DMS 273 (cell line): ENCODE data around the gene DZIP1.
A peak's percentile ranks its signal among the peaks of the same experiment; 100 is the strongest.
"Not testable (repeated sequence)": the region's sequence is repeated elsewhere in the genome, so short reads cannot be mapped to it uniquely, and the experiment has no call there.

Experiments used
- DNase-seq: peaks from one replicate; lab custom pipeline; 2025; ENCODE audit not compliant: unreplicated experiment; lab: John Stamatoyannopoulos, UW

DZIP1 gene, protein sequence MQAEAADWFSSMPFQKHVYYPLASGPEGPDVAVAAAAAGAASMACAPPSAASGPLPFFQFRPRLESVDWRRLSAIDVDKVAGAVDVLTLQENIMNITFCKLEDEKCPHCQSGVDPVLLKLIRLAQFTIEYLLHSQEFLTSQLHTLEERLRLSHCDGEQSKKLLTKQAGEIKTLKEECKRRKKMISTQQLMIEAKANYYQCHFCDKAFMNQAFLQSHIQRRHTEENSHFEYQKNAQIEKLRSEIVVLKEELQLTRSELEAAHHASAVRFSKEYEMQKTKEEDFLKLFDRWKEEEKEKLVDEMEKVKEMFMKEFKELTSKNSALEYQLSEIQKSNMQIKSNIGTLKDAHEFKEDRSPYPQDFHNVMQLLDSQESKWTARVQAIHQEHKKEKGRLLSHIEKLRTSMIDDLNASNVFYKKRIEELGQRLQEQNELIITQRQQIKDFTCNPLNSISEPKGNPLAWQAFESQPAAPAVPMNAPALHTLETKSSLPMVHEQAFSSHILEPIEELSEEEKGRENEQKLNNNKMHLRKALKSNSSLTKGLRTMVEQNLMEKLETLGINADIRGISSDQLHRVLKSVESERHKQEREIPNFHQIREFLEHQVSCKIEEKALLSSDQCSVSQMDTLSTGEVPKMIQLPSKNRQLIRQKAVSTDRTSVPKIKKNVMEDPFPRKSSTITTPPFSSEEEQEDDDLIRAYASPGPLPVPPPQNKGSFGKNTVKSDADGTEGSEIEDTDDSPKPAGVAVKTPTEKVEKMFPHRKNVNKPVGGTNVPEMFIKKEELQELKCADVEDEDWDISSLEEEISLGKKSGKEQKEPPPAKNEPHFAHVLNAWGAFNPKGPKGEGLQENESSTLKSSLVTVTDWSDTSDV

DNA sequence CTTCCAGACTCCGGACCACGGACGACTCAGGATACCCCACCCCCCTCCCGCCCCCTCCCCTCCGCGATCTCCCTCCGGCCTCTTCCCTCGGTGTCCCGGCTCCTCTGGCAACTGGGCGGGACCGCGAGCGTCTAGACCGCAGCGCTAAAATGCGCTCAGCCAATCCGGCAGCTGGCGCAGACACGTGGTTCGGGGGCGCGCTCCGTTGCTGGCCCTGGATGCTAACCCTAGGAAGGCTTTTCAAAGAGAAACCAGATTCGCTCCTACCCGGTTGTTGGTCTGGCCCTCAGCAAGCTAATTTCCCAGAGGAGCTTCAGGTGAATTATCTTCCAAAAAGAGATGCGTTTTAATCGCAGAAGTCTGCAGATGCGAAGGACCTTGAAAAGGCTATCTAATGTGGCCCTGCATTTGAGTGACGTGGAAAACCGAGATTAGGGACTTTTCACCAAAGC, at the start of gene DZIP1:
Gene DZIP1, minus strand, starts transcription at position 106 of the 452 bp plus-strand sequence. CDS start 2,677 bp downstream, outside the sequence.
- DNase-seq: peak; percentile 94

DNA sequence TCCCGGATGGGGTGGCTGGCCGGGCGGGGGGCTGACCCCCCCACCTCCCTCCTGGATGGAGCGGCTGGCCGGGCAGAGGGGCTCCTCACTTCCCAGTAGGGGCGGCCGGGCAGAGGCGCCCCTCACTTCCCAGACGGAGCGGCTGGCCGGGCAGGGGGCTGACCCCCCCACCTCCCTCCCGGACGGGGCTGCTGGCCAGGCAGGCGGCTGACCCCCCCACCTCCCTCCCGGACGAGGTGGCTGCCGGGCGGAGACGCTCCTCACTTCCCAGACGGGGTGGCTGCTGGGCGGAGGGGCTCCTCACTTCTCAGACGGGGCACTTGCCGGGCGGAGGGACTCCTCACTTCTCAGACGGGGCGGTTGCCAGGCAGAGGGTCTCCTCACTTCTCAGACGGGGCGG, 46.5 kb upstream of the DZIP1 start:
- DNase-seq: not testable (repeated sequence)

DNA sequence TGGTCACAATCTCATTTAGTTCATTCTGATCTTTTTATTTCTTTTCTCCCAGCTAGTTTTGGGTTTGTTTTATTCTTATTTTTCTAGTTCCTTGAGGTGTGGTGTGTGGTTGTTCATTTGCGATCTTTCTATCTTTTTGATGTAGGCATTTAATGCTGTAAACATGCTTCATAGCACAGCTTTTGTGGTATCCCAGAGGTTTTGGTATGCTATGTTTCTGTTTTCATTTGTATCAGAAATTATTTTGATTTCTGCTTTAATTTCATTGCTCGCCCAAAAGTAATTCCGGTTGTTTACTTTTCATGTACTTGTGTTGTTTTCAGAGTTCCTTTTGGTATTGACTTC, 45.0 kb upstream of the DZIP1 start:
- DNase-seq: no peak

DNA sequence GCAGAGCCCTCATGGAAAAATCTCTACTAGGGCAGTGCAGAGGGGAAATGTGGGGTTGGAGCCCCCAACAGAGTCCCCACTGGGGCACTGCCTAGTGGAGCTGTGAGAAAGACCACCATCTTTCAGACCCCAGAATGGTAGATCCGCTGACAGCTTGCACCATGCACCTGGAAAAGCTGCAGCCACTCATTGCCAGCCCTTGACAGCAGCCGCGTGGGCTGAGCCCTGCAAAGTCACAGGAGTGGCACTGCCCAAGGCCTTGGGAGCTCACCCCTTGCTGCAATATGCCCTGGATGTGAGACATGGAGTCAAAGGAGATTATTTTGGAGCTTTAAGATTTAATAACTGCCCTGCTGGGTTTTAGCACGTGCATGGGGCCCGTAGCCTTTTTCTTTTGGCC, 40.5 kb upstream of the DZIP1 start:
- not testable (repeated sequence) for DNase-seq

DNA sequence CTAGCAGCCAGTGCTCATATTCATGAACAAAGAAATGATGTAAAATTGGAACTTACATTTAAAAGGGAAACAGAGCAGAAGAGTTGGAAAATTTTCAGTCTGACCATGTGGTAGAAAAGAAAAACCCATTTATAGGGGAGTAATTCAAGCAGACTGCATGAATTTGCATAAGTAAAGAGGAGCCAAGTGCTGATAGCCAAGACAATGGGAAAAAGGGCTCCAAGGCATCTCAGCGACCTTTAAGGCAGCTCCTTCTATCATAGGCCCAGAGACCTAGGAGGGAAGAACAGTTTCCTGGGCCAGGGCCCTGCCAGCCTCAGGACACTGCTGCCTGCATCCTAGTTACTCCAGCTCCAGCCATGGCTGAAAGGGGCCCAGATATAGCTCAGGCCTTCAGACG, 39.9 kb upstream of the DZIP1 start:
- no peak for DNase-seq

DNA sequence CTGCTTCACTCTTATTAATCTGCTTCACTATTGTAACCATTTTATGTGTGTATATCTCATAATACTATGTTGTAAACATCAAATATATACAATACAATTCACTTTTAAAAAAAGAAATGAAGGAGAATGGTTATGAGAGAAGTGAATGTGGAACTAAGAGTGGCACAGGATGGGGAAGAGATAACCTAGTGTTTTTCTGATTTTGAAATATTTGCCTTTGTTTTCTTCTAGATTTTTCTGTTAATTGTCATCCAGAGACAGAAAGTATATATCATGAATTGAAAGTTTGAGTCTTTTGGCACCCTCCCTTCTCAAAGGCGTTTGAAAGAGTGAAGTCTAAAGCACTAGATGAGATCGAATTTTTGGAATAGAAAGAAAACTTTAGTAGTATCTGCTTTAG, 35.2 kb upstream of the DZIP1 start:
- DNase-seq: no peak

DNA sequence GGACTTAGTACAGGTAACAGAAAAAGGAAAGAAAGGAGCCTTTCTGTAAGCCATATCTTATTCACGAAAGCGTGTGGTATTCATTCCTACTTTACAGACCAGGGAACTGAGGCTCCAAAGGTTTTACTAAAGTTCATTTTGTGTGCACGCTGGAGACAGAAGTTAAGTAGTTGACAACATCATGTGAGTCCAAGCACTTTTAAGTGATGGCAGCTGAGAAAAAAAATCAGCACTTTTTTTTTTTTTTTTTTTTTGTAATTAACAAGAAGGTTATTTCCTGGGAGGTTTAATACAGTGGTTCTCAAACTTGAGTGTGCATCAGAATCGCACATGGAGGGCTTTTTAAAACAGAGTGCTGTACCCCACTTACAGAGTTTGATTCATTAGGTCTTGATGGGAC, 34.5 kb upstream of the DZIP1 start:
- no peak for DNase-seq

DNA sequence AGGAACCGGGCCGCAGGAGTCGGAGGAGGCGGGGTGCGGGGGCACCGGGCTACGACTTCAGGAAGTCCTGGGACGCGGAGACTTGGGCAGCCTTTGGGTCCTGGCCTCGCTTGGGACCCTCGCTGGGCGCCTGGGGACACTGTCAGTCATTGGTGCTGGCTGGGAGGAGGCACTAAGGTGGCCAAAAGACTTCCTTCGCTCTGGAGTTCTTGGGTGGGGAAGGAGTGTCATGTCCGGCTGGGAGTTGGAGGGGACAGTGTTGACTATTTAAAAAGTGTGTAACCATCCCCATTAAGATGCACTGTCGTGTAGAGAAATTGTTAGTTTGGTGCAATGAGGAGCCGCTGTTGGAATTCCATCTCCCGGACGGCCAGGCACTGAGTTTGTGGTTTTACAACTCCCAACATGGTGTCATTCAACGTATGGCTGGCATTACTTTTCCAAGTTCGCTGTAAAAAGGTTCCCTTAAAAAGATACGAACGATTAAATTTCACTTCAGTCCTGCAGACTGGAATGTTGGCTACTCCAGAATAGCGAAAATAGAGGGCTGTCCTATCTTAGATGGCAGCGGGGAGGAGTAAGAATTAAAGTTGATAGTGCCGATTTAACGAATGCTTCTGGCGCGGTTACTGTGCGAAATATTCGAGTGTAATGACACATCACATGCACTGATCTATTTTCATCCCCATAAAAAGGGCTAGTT, 33.2 kb upstream of the DZIP1 start:
- peak; percentile 65 for DNase-seq

DNA sequence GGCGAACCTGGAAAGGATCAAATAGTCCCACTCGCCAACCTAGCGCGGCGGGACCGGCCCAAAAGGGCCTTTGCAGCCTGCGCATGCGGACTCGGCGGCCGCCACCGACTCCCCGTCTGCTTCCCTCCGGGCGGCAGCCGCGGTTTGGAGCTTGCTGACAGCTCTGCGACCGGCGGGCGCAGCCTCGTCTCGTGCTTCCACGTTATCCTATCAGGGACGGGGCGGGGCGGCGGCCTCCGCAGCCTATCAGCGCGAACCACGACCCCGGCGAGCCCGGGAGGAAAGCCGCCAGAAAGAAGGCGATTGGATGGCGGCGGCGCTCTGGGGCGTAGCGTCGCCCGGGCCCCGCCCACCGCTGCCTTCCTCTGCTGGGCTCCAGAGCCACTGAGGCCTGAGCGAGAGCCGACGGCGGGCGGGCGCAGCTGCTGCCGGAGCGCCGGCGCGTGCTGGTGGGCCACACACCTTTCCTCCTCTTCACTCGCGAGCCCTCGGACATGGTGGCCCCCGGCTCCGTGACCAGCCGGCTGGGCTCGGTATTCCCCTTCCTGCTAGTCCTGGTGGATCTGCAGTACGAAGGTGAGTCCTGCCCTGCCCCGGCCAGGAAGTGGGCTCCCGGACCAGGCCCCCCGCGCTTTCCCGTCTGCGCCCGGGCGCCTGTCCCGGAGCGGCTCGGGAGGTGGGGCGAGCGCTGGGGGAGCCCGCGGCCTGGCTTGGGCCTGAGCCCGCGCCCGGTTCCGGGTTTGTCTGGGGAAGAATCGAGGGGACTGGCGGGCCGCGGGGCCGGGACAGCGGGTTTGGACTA, 32.5 kb upstream of the DZIP1 start, which contains the start of gene DNAJC3:
Gene DNAJC3, plus strand, starts transcription at position 378 of the 802 bp plus-strand sequence. Its CDS starts 117 bp downstream, at position 495.
- peak; percentile 98 for DNase-seq

DNA sequence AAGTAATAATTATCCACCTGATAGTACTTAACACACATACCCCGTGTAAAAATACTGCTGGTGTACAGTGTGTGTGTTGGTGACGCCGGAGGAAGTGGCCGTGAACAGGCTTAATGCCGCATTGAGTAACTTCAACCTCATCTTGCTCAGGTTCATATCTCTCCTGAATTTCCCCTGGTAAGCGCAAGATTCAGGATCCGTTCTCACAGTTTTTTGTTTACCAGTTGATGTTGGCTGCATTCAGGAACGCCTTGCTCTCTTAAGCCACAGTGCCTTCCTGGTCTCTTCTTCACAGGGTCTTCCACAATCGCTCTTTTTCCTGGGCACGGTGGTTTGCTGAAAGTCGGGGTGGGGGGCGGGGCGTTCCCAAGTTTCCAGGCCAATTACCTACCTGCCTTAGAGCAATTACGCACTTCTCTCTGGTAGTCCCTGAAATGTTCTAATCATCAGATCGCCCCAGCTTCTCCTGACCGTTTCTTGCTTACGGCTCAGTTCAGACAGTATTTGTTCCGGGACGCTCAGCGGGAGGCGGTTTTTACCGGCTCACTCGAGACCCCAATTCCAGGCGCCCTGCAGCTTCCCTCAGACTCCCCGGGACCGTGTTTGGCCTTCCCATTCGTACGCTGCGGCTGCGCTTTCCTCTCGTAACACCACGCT, 31.7 kb upstream of the DZIP1 start:
- peak; percentile 66 for DNase-seq

DNA sequence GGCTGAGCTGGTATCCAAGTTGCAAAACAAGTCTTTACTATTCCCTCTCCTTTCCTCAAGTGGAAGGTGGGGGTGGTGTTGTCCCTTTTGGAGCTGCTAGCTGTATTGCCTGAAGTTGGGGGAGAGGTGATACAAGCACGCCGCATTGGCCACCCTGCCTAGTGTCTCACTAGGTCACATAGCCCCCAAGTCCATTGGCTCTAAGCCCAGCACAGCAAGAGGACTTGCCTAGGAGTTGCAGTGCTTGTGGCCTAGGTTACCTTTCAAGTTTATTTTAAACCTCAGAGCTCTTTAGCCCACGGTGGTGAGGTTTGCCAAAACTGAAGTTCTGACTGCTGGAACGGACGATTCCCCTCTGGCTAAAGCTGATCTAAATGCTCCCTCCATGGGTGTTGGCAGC, 27.1 kb upstream of the DZIP1 start:
- DNase-seq: no peak

DNA sequence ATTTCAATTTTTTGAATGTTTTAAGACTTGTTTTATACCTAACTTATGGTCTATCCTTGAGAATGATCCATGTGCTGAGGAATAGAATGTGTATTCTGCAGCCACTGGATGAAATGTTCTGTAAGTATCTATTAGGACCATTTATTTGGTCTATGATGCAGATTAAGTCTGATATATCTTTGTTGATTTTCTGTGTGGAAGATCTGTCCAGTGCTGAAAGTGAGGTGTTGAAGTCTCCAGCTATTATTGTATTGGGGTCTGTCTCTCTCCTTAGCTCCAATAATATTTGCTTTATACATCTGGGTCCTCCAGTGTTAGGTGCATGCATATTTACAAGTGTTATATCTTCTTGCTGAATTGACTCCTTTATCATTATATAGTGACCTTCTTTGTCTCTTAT, 22.7 kb upstream of the DZIP1 start:
- not testable (repeated sequence) for DNase-seq

DNA sequence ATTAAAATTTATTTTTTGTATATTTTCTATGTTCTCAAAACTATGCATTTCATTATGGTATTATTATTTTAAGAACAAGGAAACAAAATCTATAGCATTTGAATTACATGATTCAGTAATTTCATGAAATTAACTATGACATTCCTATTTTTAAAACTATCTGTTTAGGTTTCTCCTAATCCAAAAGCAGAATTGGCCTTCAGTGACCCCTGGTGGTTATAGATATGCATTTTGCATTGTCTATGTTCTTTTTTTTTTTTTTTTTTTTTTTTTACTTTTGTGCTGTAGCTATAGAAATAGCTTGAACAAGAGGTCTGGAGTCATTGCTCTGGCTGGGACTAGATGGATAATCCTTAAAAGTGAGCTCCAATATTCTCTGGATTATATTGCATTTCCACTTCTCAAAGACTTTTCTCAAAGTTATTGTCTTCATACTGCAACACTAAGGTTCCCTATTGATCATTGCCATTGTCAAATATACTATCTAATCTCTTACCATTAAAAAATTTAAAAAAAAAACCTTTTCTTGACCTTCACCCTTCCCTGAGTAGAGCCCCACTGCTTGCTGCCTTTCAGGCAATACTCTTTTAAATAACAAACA, 16.6 kb upstream of the DZIP1 start:
- peak; percentile 66 for DNase-seq

DNA sequence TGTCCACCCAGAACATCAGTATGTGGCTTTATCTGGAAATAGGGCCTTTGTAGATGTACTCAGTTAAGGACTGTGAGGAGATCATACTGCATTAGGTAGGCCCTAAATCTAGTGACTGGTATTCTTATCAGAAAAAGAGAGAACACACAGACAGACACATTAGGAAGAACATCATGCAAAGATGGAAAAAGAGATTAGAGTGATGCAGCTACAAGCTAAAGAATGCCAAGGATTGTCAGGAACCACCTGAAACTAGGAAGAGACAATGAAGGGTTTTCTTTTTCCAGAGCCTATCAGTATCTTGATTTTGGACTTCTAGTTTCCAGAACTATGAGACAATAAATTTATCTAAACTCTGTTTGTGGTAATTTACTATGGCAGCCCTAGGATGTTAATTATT, 15.0 kb upstream of the DZIP1 start:
- DNase-seq: no peak

DNA sequence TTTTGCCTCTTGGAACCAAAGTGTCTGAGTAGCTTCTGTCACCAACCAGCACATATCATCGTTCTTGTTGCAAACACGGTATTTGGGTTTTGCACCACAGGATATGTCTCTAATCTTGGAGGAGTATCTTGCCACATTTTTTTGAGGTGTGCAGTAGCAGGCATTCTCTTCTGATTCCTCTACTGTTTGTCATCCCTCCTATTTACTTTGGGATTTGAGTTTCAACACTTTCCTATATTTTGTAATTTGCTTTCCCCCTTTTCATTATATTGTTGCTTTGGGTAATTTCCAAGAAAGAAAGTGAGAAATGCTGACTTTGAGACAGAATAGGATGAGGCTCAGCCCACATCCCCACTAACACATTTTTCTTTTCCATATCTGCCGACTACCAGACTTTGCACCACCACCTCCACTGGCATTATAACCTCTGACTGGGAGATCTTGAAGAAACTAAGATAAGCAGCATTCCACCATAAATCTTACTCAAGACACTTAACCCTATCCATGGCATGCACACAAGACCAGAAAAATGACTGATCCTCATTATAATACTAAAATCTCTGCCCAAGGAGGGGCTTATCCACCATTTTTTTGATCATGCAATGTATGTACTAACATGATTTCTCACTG, 12.0 kb upstream of the DZIP1 start:
- DNase-seq: no peak

DNA sequence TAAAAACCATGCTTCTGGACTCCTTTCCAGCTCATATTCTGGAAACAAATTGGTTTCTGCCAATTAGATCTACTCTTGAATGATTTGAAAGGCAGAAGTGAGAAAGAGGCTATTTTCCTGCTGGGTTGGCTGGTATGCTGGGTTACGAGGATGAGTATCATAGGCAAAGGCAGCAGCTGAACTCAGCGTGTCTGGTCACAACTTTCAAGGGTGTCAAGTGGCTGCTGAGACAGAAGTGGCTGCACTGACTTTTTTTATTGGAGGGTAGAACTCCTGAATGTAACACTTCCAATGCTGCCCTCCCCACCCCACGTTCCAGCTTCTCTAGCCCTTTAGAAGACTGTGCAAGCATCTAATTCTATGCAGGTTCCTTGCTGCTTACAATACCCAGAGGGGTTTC, 8.3 kb upstream of the DZIP1 start:
- DNase-seq: no peak

DNA sequence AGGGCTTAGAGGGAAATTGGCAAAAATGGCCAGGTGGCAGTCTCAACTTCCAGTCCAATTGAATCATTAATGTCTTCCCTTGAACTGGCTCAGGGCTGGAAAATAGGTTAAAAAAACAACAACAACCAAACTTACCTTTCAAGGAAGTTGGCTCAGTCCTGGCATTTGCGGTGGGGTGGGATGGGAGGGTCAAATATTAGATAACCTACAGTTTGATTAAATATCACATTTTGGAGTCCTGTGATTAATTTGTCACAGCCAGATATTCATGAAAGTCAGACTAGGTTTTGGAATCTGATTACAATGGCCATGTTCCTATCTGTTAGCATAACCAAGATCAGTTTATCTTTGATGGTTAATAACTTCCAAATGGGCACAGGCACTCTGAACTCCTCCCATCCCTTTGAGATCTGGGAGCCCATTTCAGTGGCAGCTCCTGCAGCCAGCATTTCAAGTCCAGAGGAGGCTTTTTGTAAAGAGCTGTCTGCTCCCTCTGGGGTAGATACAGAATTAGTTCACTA, 7.8 kb upstream of the DZIP1 start:
- no peak for DNase-seq

DNA sequence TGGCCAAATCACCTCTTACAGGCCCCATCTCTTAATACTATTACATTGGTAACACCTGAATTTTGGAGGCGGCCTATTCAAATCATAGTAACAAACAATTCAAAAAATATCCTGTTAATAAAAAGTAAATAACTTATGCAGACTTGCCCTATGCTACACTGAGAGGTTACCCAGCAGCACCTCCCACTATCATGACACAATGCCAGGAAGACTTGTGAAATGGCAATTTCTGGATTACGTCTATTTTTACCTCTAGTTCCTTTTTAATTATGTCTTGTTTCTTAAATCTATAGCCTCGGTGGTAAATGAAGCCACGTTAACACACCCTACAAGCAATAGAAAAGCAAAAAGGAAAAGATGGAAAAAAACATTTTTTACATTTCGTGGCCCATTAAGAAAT, 6.2 kb upstream of the DZIP1 start:
- no peak for DNase-seq

DNA sequence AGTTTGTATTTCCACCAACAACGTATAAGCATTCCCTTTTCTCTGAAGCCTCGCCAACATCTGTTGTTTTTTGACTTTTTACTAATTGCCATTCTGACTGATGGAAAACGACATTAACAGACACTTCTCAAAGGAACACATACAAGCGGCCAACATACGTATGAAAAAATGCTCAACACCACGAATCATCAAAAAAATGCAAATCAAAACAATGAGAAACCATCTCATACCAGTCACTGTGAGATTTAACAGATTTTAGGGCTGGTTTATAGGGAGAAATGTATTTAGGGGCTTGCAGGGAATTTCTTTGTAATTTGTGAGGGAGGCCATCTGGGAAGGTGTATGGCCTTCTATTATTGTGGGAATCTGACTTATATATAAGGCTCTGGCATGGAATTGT, 2.8 kb upstream of the DZIP1 start:
- DNase-seq: peak; percentile 19
